Epidermal melanocyte (primary cell): ENCODE measurements around the gene HCST.
"Not testable (repeated sequence)": the region's sequence is repeated elsewhere in the genome, so short reads cannot be mapped to it uniquely, and the experiment has no call there.

Experiments
- DNase-seq: peaks from one replicate; pipeline ENCODE4 v3.0.0; 2011; ENCODE audit warnings: low spot score; ENCODE audit not compliant: insufficient read length

Gene HCST

DNA sequence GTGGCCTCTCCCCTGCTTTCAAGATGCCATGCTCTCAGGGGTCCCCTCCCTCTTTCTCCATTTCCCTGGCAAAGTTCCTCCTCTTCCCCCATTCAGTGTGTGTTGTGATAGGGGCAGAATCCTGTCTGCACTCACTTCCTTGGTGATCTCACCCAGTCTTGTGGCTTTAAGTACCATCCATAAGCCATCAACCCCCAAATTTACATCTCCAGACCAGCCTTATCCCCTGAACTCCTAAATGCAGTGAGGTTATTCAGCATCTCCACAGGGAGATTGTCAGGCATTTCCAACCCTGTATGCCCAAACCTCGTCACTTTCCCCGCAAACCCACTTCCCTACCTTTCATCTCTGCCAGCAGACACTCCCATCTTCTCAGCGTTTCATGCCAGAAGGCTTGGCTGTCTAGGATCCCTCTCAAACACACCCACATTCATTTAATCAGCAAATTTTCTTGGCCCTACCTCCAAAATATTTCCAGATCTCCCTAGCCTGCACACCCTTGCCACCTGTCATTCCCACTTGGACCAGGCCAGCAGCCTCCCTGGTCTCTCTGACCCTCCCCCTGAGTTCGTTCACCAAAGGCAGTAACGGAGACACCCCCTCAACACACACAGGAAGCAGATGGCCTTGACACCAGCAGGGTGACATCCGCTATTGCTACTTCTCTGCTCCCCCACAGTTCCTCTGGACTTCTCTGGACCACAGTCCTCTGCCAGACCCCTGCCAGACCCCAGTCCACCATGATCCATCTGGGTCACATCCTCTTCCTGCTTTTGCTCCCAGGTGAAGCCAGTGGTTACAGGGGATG lies at the start of gene HCST:
Gene HCST, plus strand, starts transcription at position 676 of the 808 bp plus-strand sequence. Its CDS starts 65 bp downstream, at position 741.
- no peak for DNase-seq

- DNase-seq, result no peak
Measured at GRCh38 chr19:35853038-35853756, 49.1 kb upstream of the HCST start.

GRCh38 chr19:35856546-35857149 lies 45.7 kb upstream of the HCST start, which contains the start of gene KIRREL2:
KIRREL2 (plus strand) TSS chr19:35856911; CDS start chr19:35857120, 209 bp downstream.
- DNase-seq, result no peak

- no peak for DNase-seq
Measured at GRCh38 chr19:35858311-35858710, 44.0 kb upstream of the HCST start.

- DNase-seq, result no peak
Measured at GRCh38 chr19:35859414-35859813, 42.9 kb upstream of the HCST start.

GRCh38 chr19:35860436-35860817 lies 41.9 kb upstream of the HCST start:
- DNase-seq, result no peak

- DNase-seq, result peak; percentile 63
Measured at GRCh38 chr19:35860818-35861639, 41.3 kb upstream of the HCST start.

DNA sequence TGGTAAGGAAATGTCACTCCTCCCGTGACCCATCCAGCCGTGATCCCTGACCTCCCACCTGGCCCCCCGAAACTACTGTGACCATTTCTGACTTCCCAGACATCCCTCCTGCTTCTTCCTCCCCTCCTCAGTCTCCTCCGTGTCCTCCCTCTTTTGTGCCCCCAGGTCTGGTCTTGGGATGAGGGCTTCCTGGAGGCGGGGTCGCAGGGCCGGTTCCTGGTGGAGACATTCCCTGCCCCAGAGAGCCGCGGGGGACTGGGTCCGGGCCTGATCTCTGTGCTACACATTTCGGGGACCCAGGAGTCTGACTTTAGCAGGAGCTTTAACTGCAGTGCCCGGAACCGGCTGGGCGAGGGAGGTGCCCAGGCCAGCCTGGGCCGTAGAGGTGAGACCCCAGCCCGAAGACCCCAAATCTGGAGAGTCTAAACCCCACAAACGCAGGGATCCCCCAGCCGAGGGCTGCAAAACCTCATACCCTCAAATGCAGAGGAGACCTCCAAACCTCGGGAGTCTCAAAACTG lies 40.6 kb upstream of the HCST start:
- DNase-seq, result no peak

GRCh38 chr19:35862528-35862927 lies 39.8 kb upstream of the HCST start:
- DNase-seq, result no peak

DNA sequence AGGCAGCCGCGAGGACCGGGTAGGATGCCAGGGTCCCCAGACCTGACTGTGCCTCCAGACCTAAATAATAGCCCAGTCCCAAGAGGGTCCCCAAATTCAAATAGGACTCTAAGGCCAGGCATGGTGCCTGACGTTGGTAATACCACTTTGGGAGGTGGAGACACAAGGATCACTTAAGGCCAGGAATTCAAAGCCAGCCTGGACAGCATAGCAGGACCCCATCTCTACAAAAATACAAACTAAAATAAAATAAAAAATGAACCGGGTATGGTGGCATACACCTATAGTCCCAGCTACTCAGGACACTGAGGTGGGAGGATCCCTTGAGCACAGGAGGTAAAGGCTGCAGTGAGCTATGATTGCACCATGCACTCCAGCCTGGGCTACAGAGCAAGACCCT lies 39.3 kb upstream of the HCST start:
- no peak for DNase-seq

DNA sequence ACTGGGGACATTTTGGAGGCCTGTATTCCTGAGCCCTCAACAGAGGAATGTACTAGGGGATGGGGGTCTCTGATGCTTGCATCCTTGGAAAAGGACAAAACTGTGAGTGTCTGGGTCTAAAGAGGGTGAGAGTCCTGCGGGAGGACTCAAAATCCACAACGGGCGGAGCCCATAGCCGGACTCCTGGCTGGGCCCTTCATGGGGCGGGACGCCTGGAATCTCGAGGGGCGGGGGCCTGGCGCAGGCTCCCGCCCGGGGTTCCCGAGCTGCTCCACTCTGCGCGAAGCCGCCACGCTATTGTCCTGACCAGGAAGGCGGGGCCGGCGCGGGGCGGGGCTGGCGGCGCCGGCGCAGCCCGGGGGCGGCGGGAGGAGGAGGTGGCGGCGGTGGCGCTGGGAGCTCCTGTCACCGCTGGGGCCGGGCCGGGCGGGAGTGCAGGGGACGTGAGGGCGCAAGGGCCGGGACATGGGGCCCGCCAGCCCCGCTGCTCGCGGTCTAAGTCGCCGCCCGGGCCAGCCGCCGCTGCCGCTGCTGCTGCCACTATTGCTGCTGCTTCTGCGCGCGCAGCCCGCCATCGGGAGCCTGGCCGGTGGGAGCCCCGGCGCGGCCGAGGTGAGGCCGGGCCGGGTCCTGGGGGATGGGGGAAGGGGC lies 34.0 kb upstream of the HCST start, which contains the start of gene APLP1:
Gene APLP1, plus strand, starts transcription at position 403 of the 651 bp plus-strand sequence. Its CDS starts 63 bp downstream, at position 466.
- no peak for DNase-seq

DNA sequence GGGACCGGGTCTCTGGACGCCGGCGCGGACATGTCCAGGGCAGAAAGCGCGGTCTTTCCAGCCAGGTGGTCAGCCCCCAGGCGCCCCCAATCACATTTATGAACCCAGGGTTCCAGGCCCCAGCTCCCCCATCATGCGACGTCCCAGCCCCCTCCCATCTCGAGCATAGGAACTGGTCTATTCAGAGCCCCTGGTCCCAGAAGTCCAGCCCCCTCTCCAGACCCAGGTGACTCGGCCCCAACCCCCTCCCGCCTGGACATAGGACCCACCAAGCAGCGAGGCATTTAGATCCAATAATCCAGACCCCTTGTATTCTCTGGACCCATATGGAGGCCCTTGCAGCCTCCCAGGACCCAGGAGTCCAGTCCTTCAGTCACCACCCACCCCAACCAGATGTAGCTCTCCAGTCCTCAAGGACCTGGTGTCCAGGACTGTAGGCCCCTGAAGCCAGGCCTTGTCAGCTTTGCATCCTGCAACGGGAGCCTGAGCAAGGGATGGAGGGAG lies 33.5 kb upstream of the HCST start:
- DNase-seq, result no peak

GRCh38 chr19:35869327-35870123 lies 32.8 kb upstream of the HCST start:
- DNase-seq, result no peak

GRCh38 chr19:35870124-35870736 lies 32.1 kb upstream of the HCST start:
- DNase-seq, result not testable (repeated sequence)

DNA sequence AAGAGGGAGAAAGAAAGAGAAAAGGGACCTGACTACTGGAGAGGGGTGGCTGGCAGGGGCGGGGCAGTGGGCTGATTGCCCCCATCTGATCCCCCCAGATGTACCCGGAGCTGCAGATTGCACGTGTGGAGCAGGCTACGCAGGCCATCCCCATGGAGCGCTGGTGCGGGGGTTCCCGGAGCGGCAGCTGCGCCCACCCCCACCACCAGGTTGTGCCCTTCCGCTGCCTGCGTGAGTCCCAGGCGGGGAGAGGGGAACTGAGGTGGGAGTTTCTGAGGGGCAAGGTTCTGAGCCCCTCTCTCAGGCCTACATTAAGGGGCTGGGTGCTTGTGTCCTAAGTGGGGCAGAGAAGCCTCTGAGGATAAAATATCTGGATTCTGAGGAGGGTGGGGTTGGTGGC lies 31.5 kb upstream of the HCST start:
- DNase-seq, result no peak

DNA sequence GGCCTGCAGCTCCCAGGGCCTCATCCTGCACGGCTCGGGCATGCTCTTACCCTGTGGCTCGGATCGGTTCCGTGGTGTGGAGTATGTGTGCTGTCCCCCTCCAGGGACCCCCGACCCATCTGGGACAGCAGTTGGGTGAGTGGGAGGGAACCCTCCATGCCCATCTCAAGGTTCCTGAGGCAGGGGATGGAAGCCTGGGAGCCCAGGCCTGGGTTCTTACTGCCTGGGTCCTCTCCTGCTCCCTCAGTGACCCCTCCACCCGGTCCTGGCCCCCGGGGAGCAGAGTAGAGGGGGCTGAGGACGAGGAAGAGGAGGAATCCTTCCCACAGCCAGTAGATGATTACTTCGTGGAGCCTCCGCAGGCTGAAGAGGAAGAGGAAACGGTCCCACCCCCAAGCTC lies 30.7 kb upstream of the HCST start:
- no peak for DNase-seq

DNA sequence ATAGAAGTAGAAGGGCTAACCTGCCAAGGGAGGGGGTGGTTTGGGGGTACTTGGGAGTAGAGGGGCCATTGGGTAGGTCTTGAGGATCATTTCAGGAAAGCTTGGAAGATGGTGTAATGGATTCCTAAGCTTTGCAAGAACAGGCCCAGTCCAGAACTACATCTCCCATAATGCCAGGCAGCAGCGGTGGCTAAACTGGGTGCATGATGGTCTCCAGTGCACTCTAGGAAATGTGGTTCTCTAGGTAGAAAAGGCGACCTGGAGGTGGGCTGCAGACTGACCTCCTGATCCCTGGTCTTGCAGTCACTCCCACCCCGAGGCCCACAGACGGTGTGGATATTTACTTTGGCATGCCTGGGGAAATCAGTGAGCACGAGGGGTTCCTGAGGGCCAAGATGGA lies 30.1 kb upstream of the HCST start:
- DNase-seq, result no peak

GRCh38 chr19:35874392-35874930 lies 27.9 kb upstream of the HCST start:
- DNase-seq, result no peak

GRCh38 chr19:35879068-35879467 lies 23.3 kb upstream of the HCST start:
- no peak for DNase-seq
